ENCODE measurements around the gene RFX2.

Gene RFX2

GRCh38 chr19:6103894-6104293 lies 6.4 kb downstream of the RFX2 start:
- DNase-seq (ENCODE audit: low spot score) = no peak

DNA sequence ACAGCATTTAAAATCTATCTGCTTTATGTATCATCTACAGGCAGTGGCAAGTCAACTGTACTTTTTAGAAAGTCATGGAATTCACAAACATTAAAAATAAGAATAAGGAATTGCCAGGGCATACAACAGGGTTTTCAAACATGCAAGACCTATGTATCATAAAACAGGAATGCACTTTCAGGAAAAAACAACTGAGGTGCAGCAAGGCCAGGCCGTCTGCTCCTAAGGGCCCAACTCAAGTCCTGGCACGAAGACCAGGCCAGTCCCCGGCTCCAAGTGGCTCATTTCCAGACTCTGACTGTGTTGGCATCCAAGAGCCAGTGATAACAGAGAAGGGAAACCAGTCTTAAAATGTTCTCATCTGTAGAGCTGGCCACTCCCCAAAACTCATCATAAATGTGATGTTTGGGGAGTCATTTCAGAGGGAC lies 7.1 kb downstream of the RFX2 start:
- peak; percentile 90 for DNase-seq (ENCODE audit: low spot score)

GRCh38 chr19:6101991-6102390 lies 8.3 kb downstream of the RFX2 start:
- DNase-seq (ENCODE audit: low spot score) = no peak

GRCh38 chr19:6101291-6101825 lies 8.9 kb downstream of the RFX2 start:
- DNase-seq (ENCODE audit: low spot score) = no peak

DNA sequence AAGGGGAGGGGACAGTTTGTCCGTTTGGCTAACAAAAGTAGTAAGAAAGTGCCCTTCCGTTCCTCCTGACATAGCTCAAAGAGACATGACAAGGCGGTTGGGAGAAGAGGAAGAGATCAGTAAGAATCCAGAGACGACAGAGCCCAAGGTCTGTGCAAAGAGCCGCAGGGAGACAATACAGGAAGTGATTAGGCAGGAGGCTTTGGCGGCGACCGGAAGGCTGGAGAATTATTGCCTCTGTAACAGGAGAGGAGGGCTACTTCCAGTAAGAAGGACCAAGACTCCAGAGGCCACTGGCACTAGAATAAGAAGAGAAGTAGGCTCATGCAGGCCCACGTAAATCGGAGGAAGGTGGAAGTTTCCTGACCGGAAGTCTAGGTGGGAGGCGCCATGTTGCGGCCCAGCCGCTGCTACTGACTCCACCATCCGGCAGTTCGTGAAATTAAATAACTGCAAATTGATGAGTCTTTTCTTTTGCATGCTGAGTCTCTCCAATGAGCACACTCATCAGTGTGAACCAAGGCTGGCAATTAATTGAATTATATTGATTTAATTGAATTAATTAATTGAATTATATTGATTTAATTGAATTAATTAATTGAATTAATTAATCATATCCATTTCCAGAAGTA lies 9.9 kb downstream of the RFX2 start:
- DNase-seq (ENCODE audit: low spot score) = no peak

GRCh38 chr19:6099599-6099998 lies 10.7 kb downstream of the RFX2 start:
- no peak for DNase-seq (ENCODE audit: low spot score)

GRCh38 chr19:6099033-6099432 lies 11.3 kb downstream of the RFX2 start:
- DNase-seq (ENCODE audit: low spot score) = no peak

- DNase-seq (ENCODE audit: low spot score) = no peak
These were observed 11.7 kb downstream of the RFX2 start for GRCh38 chr19:6098574-6098973.

DNA sequence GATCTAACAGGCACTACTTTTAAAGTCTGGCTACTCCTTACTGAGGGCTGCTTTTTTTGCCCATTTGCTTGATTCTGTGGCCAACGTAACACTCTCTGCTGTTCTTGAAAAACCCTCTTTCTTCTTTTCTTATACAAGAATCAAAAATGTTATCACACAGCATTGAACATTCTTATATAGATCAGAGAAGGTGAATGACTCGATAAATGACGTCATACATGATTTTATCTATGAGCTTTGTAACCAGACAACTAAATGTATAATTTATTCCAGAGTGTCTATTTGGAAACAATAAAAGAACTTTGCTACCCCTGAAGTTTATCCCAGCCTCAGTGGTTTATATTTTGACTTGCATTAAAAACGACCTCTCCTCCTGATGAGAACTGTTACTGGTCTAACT lies 12.4 kb downstream of the RFX2 start:
- no peak for DNase-seq (ENCODE audit: low spot score)

DNA sequence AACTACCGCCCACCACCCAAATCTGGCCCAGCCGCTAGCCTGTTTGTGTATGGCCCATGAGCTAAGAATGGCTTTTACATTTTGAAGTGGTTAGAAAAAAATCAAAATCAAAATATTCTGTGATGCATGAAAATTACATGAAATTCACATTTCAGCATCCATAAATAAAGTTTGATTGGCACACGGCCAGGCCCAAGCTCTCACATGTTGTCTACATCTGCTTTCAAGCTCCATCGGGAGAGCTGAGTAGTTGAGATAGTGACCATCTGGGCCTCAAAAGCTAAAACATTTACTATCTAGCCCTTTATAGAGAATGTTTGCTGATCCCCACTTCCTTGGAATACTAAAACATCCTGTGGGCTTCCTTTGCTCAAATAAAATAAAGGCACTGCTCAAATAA lies 14.5 kb downstream of the RFX2 start:
- DNase-seq (ENCODE audit: low spot score) = no peak

GRCh38 chr19:6092329-6093286 lies 17.7 kb downstream of the RFX2 start:
- DNase-seq (ENCODE audit: low spot score) = no peak

DNA sequence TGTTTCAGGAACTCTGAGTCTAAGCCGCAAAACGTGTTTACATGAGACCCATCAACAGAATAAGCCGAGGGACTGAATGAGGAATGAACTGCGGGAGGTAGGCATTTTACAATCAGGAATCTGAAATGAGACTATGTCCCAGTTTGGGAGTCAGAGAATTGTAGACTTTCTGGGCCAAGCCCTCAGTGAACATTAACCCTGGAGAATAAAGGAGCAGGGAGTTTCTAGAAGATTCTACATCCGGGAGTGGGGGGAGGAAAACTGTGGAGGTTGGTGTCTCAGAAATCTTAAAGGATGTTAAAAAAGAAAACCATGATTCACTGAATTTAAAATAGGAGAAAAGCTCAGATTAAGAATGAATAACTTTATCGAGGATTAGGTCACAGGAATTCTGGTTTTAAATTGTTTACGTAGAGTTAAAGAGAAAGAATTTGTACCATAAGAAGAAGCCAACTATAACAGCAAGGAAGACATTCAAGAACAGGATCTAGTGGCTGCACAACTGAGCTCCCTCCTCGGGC lies 18.5 kb downstream of the RFX2 start:
- no peak for DNase-seq (ENCODE audit: low spot score)

- no peak for DNase-seq (ENCODE audit: low spot score)
These were observed 19.7 kb downstream of the RFX2 start for GRCh38 chr19:6090634-6091033.

GRCh38 chr19:6088602-6089049 lies 21.7 kb downstream of the RFX2 start:
- no peak for DNase-seq (ENCODE audit: low spot score)

DNA sequence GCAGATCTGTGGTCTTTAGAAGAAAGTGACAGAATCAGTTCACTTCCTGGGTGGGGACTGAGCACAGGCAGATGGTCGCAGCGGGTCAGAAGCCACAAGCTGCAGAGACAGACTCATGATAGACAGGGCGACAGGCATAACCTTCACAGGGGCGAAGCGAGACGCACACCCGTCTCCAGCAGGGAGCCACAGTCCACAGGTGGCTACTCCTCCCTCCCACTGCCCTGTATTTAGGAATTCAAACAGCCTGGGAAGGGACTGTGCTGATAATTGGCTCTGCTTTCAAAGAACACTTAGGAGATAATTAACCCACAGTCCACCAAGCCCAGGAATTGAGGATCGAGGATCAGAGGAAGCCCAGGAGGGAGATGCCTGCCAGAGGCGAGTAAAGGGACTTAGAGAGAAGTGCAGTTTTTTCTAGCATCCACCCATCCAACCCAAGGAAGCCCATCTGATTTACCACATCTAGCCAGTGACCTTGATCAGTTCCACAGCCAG lies 23.2 kb downstream of the RFX2 start:
- no peak for DNase-seq (ENCODE audit: low spot score)

GRCh38 chr19:6086068-6086788 lies 24.1 kb downstream of the RFX2 start:
- DNase-seq (ENCODE audit: low spot score) = no peak

GRCh38 chr19:6084821-6085220 lies 25.5 kb downstream of the RFX2 start:
- no peak for DNase-seq (ENCODE audit: low spot score)

DNA sequence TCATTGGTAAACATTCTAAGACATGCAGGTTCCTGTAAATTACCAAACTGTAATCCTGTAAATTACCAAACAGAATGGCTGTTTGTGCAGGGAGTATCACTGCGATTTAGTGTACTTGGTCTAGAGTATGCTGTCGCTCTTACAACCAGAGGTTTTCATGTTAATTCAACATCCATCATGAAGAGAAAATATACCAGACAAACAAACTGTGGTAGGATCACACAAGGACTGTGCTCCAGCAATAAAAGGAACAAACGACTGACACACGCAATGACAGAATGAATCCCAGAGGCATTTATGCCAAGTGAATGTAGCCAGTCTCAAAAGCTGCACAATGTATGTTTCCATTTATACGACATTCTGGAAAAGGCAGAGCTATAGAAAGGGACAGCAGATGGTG lies 31.2 kb downstream of the RFX2 start:
- no peak for DNase-seq (ENCODE audit: low spot score)

DNA sequence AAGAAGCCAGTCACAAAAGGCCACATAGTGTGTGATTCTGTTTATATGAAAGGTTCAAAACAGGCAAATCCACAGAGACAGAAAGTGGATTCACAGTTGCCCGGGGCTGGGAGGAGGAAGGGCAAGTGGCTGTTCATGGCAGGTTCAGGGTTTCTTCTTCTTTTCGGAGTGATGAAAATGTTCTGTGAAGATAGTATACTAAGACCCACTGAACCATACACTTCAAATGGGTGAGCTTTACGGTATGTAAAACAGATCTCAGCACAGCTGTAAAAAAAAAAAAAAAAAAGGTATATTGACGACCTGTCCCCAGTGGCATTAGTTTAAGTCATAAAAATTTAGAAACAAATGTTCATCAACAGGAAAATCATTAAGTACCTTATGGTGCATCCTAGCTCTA lies 32.2 kb downstream of the RFX2 start:
- DNase-seq (ENCODE audit: low spot score) = no peak

DNA sequence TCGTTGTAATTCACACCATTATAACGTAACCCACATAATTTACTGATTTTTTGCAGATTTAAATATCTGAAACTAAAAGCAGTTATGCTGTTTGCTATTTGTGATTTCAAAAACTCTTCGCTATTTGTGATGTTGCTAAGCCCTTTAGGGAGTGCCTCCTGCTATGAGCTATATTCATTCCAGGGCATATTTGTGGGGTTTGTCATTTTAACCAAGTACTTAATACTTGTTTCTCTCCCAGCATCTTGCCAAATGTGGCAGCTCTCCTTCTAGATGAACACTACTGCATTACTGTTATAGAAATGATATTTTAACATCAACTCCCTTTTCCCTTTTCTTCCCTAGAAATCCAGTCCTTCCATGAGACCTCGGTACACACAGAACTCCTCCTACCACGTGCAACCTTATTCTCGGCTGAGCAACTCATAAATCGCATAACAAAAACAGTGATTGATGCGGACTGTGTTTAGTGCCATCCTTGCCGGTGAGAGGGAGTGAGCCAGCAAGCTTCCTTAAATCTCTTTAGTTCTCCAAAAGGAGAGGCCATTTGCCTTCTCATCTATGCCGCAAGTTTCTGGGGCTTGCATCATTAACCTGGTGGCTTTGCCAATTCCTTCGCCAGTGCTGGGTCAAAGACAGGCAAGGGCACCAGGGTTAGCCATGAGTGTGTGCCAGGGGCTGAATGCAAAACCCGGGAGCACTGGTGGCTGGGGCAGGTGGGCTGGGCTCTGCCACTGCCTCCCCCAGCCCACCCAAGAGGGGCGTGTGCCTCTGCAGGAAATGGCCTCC lies 33.4 kb downstream of the RFX2 start:
- DNase-seq (ENCODE audit: low spot score) = no peak

DNA sequence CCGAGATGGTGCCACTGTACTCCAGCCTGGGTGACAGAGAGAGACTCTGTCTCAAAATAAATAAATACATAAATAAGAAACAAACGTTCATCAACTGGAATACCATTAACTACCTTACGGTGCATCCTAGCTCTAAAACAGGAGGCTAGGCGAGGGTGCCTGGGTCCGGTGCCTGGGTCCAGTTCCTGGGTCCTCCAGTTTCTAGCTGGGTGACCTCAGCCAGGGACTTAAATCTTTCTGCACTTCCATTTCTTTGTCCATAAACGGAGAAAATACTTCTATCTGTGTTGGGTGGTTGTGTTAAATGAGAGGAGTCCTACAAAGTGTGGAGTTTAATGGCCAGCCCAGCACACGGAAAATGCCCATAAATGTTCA lies 34.0 kb downstream of the RFX2 start:
- no peak for DNase-seq (ENCODE audit: low spot score)

Measured in cerebellar cortex (tissue), 1 donor.